NCI-H345 treated with DMSO at 0.1 percent for 48 hours (cell line): ENCODE results near the gene SEC61B.

Source experiments
- DNase-seq: peaks from one replicate; lab custom pipeline; 2025; ENCODE audit not compliant: unreplicated experiment; lab: John Stamatoyannopoulos, UW

SEC61B gene

GRCh38 chr9:99221621-99222415 lies at the start of gene SEC61B, which contains the start of gene ALG2:
Gene SEC61B (plus strand): TSS chr9:99222282. CDS start chr9:99222364, 82 bp downstream.
Gene ALG2 (minus strand): TSS chr9:99221942. CDS start chr9:99221894, 48 bp downstream.
- peak; percentile 98 for DNase-seq

DNA sequence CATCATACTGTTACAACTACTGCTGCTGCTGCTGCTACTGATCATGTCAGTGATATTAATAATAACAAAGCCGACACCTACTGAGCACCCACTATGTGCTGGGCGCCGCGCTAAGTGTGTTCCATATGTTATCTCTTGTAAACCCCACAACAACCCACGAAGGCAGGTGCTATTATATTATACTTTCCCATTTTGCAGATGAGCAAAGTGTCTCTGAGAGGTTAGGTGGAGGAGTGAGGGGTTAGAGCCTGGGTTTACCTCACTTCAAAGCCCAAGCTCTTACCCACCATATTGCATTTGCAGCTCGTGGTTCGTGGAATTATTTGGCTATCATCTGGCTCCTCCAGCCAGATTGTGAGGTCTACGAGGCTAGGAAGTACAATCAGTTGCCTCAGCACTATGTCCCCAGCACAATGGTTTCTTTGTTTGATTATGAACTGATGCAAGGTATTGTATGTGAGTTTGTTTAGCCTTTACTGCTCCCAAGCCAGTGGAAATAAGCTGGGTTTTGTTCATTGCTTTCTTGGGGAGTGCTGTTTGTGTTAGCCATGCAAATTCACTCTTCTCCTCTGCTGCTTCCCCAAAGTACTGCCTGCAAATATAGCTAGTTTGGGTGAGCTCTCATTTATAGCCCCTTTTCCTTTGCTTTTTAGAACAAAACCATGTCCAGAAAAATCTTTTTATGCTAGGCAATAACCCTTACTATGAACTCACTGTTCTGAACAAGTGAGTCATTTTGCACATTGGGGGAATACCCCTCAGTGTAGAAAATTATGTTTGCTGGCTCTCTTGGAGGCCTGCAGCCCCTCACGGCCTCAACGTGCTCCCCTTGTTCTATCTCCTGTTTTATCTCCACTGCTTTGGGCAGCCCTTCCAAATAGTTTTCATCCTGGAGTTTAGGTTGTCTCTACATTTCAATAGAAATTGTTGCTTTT lies 48.2 kb upstream of the SEC61B start:
- peak; percentile 18 for DNase-seq

GRCh38 chr9:99176527-99177013 lies 45.5 kb upstream of the SEC61B start:
- DNase-seq: no peak

DNA sequence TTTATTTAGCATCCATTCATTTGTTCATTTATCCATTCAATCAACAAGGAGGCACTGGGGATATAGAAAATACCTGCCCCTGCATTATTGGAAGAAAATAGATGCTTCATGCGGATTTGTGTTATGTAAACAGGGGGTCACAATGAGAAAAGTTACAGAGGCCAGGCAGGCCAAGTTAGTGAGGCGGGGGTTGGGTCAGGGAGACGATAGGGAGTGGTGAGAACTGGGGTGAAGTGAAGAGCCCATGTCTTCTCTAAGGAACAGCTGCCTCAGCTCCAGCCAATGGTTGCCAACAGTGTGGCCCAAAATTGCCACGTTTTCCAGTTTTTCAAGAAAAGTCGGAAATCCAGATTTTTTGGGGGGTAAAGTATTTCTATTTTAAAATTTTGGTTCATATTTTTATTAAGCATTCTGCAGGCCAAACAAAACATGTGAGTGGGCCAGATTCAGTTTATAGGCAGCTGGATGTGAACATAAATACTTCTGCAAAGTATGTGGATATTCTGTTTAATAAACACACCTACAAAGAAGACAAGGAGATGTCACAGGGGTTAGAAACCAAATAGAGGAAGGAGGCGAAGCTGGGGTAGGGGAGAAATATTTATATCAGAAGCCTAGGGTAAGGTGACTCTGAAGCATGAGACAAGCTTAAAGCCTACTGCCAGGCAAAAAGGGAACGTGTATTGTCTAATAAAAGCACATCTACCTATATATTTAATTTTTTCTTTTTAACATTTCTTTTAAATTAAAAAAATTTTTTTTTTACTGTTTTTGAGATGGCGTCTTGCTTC lies 44.3 kb upstream of the SEC61B start:
- DNase-seq: no peak

- no peak for DNase-seq
Measured at GRCh38 chr9:99178912-99179872, 42.9 kb upstream of the SEC61B start.

GRCh38 chr9:99180199-99180598 lies 41.9 kb upstream of the SEC61B start:
- DNase-seq: no peak

DNA sequence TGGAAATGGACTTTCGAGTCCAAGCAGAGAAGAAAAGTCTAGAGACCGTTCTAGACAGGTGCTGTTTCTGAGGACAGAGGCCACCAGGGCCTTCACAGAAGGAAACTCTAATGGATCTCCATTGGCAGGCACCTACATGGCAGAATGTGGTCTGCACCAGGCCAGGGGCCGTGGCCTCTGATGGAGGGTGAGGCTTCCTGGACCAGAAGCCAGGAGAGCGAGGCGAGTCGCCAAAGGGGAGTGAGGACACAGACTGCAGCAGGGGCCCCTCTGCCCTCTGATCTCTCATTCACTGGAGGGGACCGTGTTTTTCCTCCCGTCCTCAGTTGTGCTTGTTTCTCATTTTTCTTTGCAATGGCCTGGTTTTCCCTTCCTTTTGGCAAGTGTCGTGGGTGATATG lies 41.4 kb upstream of the SEC61B start:
- DNase-seq: no peak

GRCh38 chr9:99181206-99181605 lies 40.9 kb upstream of the SEC61B start:
- DNase-seq: no peak

DNA sequence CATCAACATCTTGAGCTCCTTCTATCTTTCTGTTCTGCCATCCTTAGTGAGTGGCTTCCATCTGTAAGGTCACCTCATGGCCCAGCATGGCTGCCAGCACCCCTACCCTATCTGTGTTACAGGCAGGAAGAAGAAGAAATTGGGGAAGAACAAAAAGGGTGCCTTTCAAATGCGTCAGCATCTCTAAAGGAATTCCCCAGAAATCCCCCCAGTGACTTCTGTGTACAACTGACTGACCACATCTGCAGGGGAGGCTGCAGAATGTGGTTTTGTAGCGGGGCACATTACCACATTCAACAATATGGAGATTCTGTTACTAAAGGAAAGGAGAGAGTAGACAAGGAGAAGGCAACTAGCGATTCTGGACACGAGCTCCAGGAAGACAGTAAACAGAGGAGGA lies 40.5 kb upstream of the SEC61B start:
- DNase-seq: no peak

- DNase-seq: no peak
Measured at GRCh38 chr9:99182356-99182755, 39.7 kb upstream of the SEC61B start.

GRCh38 chr9:99183616-99184015 lies 38.5 kb upstream of the SEC61B start:
- no peak for DNase-seq

DNA sequence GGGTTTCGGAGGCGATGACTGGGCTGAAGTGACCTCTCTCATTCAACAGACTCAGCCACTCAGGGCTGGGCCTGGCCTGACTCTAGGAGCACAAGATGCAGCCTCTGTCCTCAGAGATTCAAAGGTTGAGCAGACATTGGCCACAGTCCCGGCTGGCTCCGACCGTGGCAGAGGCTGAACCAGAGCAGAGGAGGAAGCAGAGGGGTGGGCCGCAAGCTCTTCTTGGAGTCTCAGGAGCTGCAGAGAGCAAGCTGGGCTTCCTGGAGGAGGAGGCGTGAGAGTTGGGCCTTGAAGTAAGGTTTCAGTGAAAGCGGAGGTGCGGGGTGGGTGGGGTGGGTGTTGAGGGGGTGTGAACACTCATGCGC lies 38.0 kb upstream of the SEC61B start:
- DNase-seq: no peak

DNA sequence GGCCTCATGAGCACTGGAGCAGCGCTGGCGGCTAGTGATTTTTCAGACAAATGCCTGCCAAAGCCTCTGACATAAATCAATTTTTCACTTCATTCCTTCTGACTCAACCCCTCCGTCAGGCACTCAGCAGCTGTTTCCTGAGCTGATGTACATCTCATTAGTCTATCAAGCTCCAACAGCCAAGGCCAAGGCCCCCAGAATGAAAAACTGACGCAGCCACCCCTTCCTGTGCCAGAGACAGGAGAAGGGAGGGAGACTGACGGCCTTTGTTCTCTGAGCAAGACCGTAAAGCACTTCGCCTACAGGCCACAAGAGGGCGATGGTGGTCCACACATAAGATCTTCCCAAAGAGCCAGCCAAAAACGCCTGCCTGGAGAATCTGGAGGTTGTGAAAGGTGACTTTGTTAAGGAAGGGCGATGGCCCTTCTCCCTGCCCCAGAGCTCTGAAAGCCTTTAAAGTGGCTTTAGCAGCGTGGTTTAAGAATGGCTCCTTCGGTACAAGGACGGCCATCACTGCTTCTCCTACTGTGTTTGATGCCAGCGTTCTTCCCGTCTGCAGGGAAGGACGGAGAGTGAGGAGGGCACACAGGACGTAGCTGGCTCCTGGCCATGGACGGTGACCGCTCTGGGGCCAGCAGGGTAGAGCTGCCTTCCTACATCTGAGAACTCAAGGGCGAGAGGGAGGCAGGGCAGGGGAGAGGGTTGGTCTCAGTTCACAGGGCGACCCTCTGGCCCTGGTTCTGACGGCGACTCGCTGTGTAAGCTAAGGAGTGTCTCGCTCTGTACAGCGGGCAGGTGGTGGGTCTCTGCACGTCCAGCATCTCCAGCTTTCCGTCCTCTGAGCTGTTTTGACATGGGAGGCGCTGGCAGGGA lies 37.4 kb upstream of the SEC61B start:
- DNase-seq: peak; percentile 86

DNA sequence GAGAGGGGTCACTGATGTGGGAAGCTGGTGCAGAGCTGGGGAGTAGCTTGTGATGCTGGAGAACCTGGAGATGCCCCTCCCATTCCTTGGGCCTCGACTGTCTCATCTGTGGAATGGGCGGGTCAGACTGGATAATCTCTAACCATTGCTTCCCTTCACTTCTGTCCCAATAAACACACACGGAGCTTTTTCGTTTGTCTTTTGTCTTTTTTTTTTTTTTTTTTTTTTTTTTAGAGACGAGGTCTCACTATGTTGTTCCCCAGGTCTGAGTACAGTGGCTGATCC lies 36.8 kb upstream of the SEC61B start:
- no peak for DNase-seq

- no peak for DNase-seq
Measured at GRCh38 chr9:99185934-99186333, 36.1 kb upstream of the SEC61B start.

DNA sequence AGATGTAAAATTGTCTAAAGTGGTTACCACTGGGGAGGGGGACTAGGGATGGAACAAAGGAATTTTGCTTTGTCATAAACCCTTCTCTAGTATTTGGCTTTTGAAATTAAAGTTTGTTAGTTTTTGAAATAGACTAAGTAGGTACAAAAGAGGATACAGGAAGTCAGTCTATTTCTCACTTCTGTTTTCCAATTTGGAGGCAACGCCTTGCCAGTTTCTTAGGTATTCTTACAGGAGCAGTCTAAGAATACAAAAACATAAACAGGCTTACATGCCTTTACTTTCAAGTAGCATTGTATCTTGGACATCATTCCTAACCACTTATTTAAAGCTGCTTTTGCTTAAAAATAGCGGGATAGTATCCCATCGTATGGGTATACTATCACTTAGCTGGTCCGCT lies 34.8 kb upstream of the SEC61B start:
- no peak for DNase-seq

DNA sequence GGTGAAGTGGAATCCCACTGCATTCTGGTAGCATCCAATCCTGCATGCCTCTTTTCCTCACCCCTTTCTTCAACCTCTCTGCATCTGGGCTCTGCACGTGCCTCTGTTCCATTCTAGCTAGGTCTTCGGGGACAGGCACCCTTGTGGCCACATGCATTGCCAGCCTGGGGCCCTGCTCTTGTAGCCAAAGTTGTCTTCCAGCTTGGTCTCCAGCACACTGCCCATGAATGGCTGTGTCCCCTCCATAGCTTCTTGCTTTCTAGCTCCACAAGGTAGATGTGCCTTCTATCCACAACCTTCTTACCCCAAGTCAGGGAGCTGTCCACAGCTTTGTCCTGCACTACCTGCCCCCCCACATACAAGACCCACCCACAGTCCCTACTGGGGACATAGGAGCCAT lies 32.9 kb upstream of the SEC61B start:
- no peak for DNase-seq

GRCh38 chr9:99189887-99190596 lies 32.0 kb upstream of the SEC61B start:
- no peak for DNase-seq
